ENCODE results near the gene DMD. TPM values are rescaled to one million over a fixed set of nuclear protein-coding genes. Genes with fewer than 3 reads are reported as not detected.
A peak's percentile ranks its signal among the peaks of the same experiment; 100 is the strongest.

Gene DMD
- total RNA-seq, 1 experiment from 2014 or later, result 47.2 TPM

- Mint-ChIP-seq H3K36me3 (ENCODE audit: insufficient read depth, unreplicated experiment) (peaks cover 34% of the 10 kb centered on the region), H3K27me3 (ENCODE audit: insufficient read depth, unreplicated experiment) (no peaks in the 10 kb centered on the region), H3K27ac (ENCODE audit: unreplicated experiment) (peak overlapping the region; percentile 74), H3K4me1 (ENCODE audit: low read depth, unreplicated experiment) (peaks cover 40% of the 10 kb centered on the region), H3K9me3 (ENCODE audit: unreplicated experiment) (no peaks in the 10 kb centered on the region), H3K4me3 (ENCODE audit: unreplicated experiment) (no peak overlapping the region)
- Histone ChIP-seq H3K9me3 (no peaks in the 10 kb centered on the region), H3K4me1 (peaks cover 30% of the 10 kb centered on the region), H3K36me3 (ENCODE audit: control insufficient read depth, insufficient read depth, low read length) (no peaks in the 10 kb centered on the region), H3K4me3 (ENCODE audit: low read depth, low read length) (no peak overlapping the region), H3K27me3 (replicated peaks; ENCODE audit: control insufficient read depth, insufficient read depth, low read length) (no peaks in the 10 kb centered on the region)
- CTCF ChIA-PET, result no interaction called here
- no peak for DNase-seq
- TF ChIP-seq CTCF (IDR thresholded peaks at IDR 0.05; ENCODE audit: insufficient read depth in 1 of 2, low read depth in 1 of 2, low read length in 1 of 2, severe bottlenecking in 1 of 2, unreplicated experiment in 1 of 2), result no peak
- no TSS peak for BruUV-seq (replicated peaks)
- POLR2A ChIA-PET, result no interaction called here
- intact Hi-C loops (cut with micrococcal nuclease; ENCODE audit: unreplicated experiment), result loop anchor here (5.0 to 10.0 kb wide), 3 partner anchors 106 to 479 kb away; no protein-coding TSS in a partner anchor
Measured at GRCh38 chrX:32538554-32538953, 672.8 kb downstream of the DMD start.

GRCh38 chrX:32533848-32534247 lies 677.5 kb downstream of the DMD start:
- Histone ChIP-seq H3K9me3 (no peaks in the 10 kb centered on the region), H3K36me3 (ENCODE audit: control insufficient read depth, insufficient read depth, low read length) (no peaks in the 10 kb centered on the region), H3K27me3 (replicated peaks; ENCODE audit: control insufficient read depth, insufficient read depth, low read length) (no peaks in the 10 kb centered on the region), H3K4me1 (peaks cover 40% of the 10 kb centered on the region), H3K4me3 (ENCODE audit: low read depth, low read length) (no peak overlapping the region)
- no peaks in the 10 kb centered on the region for H3K9me3 Mint-ChIP-seq (ENCODE audit: unreplicated experiment)
- no peak for TF ChIP-seq CTCF (IDR thresholded peaks at IDR 0.05; ENCODE audit: insufficient read depth in 1 of 2, low read depth in 1 of 2, low read length in 1 of 2, severe bottlenecking in 1 of 2, unreplicated experiment in 1 of 2)
- no peak overlapping the region for H3K4me3 Mint-ChIP-seq (ENCODE audit: unreplicated experiment)
- no TSS peak for BruUV-seq (replicated peaks)
- no peak for DNase-seq
- ChIA-PET CTCF (no interaction called here), POLR2A (no interaction called here)
- no peaks in the 10 kb centered on the region for H3K27me3 Mint-ChIP-seq (ENCODE audit: insufficient read depth, unreplicated experiment)
- H3K27ac Mint-ChIP-seq (ENCODE audit: unreplicated experiment), result peak overlapping the region; percentile 74
- intact Hi-C loops (cut with micrococcal nuclease; ENCODE audit: unreplicated experiment), result loop anchor here (10.0 kb wide), 2 partner anchors 111 to 231 kb away; no protein-coding TSS in a partner anchor
- H3K36me3 Mint-ChIP-seq (ENCODE audit: insufficient read depth, unreplicated experiment), result peaks cover 34% of the 10 kb centered on the region
- peaks cover 38% of the 10 kb centered on the region for H3K4me1 Mint-ChIP-seq (ENCODE audit: low read depth, unreplicated experiment)

- peaks cover 26% of the 10 kb centered on the region for H3K36me3 Mint-ChIP-seq (ENCODE audit: insufficient read depth, unreplicated experiment)
- H3K4me1 ChIP-seq, result peaks cover 45% of the 10 kb centered on the region
- H3K4me1 Mint-ChIP-seq (ENCODE audit: low read depth, unreplicated experiment), result peaks cover 28% of the 10 kb centered on the region
- no peaks in the 10 kb centered on the region for H3K9me3 Mint-ChIP-seq (ENCODE audit: unreplicated experiment)
- H3K4me3 Mint-ChIP-seq (ENCODE audit: unreplicated experiment), result no peak overlapping the region
- no peaks in the 10 kb centered on the region for H3K9me3 ChIP-seq
- CTCF ChIA-PET, result no interaction called here
- H3K27me3 Mint-ChIP-seq (ENCODE audit: insufficient read depth, unreplicated experiment), result no peaks in the 10 kb centered on the region
- no peak overlapping the region for H3K4me3 ChIP-seq (ENCODE audit: low read depth, low read length)
- POLR2A ChIA-PET, result no interaction called here
- no peak for TF ChIP-seq CTCF (IDR thresholded peaks at IDR 0.05; ENCODE audit: insufficient read depth in 1 of 2, low read depth in 1 of 2, low read length in 1 of 2, severe bottlenecking in 1 of 2, unreplicated experiment in 1 of 2)
- no peak for DNase-seq
- H3K27me3 ChIP-seq (replicated peaks; ENCODE audit: control insufficient read depth, insufficient read depth, low read length), result no peaks in the 10 kb centered on the region
- intact Hi-C loops (cut with micrococcal nuclease; ENCODE audit: unreplicated experiment), result loop anchor here (10.0 kb wide), 2 partner anchors 113 to 233 kb away; no protein-coding TSS in a partner anchor
- no peak overlapping the region for H3K27ac Mint-ChIP-seq (ENCODE audit: unreplicated experiment)
- no TSS peak for BruUV-seq (replicated peaks)
- H3K36me3 ChIP-seq (ENCODE audit: control insufficient read depth, insufficient read depth, low read length), result no peaks in the 10 kb centered on the region
Measured at GRCh38 chrX:32532262-32532661, 679.1 kb downstream of the DMD start.

Data from Caco-2 (cell line).